C4-2B (cell line): Measurements from ENCODE around the gene ST6GALNAC3.

ENCODE experiments used
- CTCF ChIP-seq: fragments of 450-650 bp; conservative IDR thresholded peaks from 2 replicates; pipeline ENCODE4 v1.5.1; 2017; ENCODE audit warnings: mild to moderate bottlenecking
- ZFX ChIP-seq: fragments of 450-650 bp; IDR thresholded peaks from 2 replicates; pipeline ENCODE4 v1.6.1; 2017

- TF ChIP-seq CTCF = no peak
- no peak for TF ChIP-seq ZFX
Observed at GRCh38 chr1:76300556-76300955, 226.0 kb downstream of the ST6GALNAC3 start.
